WTC11 (cell line): ENCODE data around the gene NAXD. TPM values are rescaled to one million over a fixed set of nuclear protein-coding genes. Genes with fewer than 3 reads are reported as not detected.

Experiments
- ATAC-seq: fragments of 200-7000 bp; cut with Tn5 transposase; 2 replicates; pipeline ENCODE4 v1.10.0; 2021; ENCODE audit warnings: mild to moderate bottlenecking, moderate library complexity
- CTCF ChIA-PET: fragments of 300-600 bp; sonication (Branson Sonifier 250); formaldehyde crosslinking; loops from one replicate; lab custom pipeline; 2021; ENCODE audit warnings: antibody characterized with exemption; lab: Charles Lee
- POLR2A ChIA-PET: fragments of 350-600 bp; sonication (Branson Sonifier 250); formaldehyde crosslinking; loops from one replicate; lab custom pipeline; 2021; ENCODE audit warnings: antibody characterized with exemption; lab: Charles Lee
- DNase-seq: peaks from one replicate; pipeline ENCODE4 v3.0.0; 2021; ENCODE audit warnings: low spot score
- H3K27ac Mint-ChIP-seq: 2 replicates; pipeline ENCODE4 v1.8.0; 2021; ENCODE audit warnings: mixed read lengths
- H3K27me3 Mint-ChIP-seq: 2 replicates; pipeline ENCODE4 v1.8.0; 2021; ENCODE audit warnings: low read depth, mild to moderate bottlenecking, moderate library complexity, mixed read lengths
- H3K36me3 Mint-ChIP-seq: 2 replicates; pipeline ENCODE4 v1.8.0; 2021; ENCODE audit warnings: mixed read lengths
- H3K4me1 Mint-ChIP-seq: 2 replicates; pipeline ENCODE4 v1.8.0; 2022; ENCODE audit warnings: mixed read lengths
- H3K4me3 Mint-ChIP-seq: 2 replicates; pipeline ENCODE4 v1.8.0; 2021; ENCODE audit warnings: mild to moderate bottlenecking, moderate library complexity, mixed read lengths
- H3K9me3 Mint-ChIP-seq: 2 replicates; pipeline ENCODE4 v1.8.0; 2021; ENCODE audit warnings: mixed read lengths
- EMX1 ChIP-seq: fragments of 250-450 bp; sonication (Bioruptor Pico); IDR thresholded peaks from 2 replicates; pipeline ENCODE4 v1.8.0; 2021; ENCODE audit warnings: mild to moderate bottlenecking
- ESRRA ChIP-seq: sonication (generic); formaldehyde crosslinking; IDR thresholded peaks from 2 replicates; pipeline ENCODE4 v1.8.1; 2022; ENCODE audit warnings: mild to moderate bottlenecking, missing genetic modification reagents, borderline replicate concordance
- FOXP1 ChIP-seq: sonication (generic); formaldehyde crosslinking; IDR thresholded peaks from 2 replicates; pipeline ENCODE4 v1.8.0; 2022; ENCODE audit warnings: missing genetic modification reagents, mild to moderate bottlenecking, moderate library complexity, borderline replicate concordance
- GABPB1 ChIP-seq: sonication (generic); formaldehyde crosslinking; IDR thresholded peaks from 2 replicates; pipeline ENCODE4 v1.8.1; 2023; ENCODE audit warnings: mild to moderate bottlenecking, missing genetic modification reagents
- GRHL2 ChIP-seq: fragments of 250-450 bp; sonication (Bioruptor Pico); IDR thresholded peaks from 2 replicates; pipeline ENCODE4 v1.8.0; 2022; ENCODE audit warnings: mild to moderate bottlenecking, moderate library complexity; ENCODE audit not compliant: insufficient replicate concordance, severe bottlenecking
- IRF1 ChIP-seq: sonication (generic); formaldehyde crosslinking; IDR thresholded peaks from 2 replicates; pipeline ENCODE4 v1.8.0; 2023; ENCODE audit warnings: missing genetic modification reagents
- IRF2 ChIP-seq: sonication (generic); formaldehyde crosslinking; IDR thresholded peaks from 2 replicates; pipeline ENCODE4 v1.8.0; 2022; ENCODE audit warnings: low read depth, missing genetic modification reagents, borderline replicate concordance
- MAX ChIP-seq: sonication (generic); formaldehyde crosslinking; IDR thresholded peaks from 2 replicates; pipeline ENCODE4 v1.8.0; 2022; ENCODE audit warnings: mild to moderate bottlenecking, missing genetic modification reagents
- MXD4 ChIP-seq: fragments of 250-450 bp; sonication (Bioruptor Pico); IDR thresholded peaks from 2 replicates; pipeline ENCODE4 v1.8.0; 2021; ENCODE audit warnings: mild to moderate bottlenecking, moderate library complexity, borderline replicate concordance
- MYBL2 ChIP-seq: sonication (generic); formaldehyde crosslinking; IDR thresholded peaks from 2 replicates; pipeline ENCODE4 v1.8.1; 2023; ENCODE audit warnings: mild to moderate bottlenecking, moderate library complexity, missing genetic modification reagents
- NR1H2 ChIP-seq: sonication (generic); formaldehyde crosslinking; IDR thresholded peaks from 2 replicates; pipeline ENCODE4 v1.9.0; 2021; ENCODE audit warnings: mild to moderate bottlenecking, moderate library complexity, missing genetic modification reagents
- OVOL2 ChIP-seq: fragments of 250-450 bp; sonication (Bioruptor Pico); IDR thresholded peaks from 2 replicates; pipeline ENCODE4 v1.9.0; 2021; ENCODE audit warnings: mild to moderate bottlenecking, borderline replicate concordance
- RORB ChIP-seq: fragments of 250-450 bp; sonication (Bioruptor Pico); IDR thresholded peaks from 2 replicates; pipeline ENCODE4 v1.9.0; 2021; ENCODE audit warnings: mild to moderate bottlenecking
- SP1 ChIP-seq: sonication (generic); formaldehyde crosslinking; conservative IDR thresholded peaks from 2 replicates; pipeline ENCODE4 v1.8.1; 2022; ENCODE audit warnings: missing genetic modification reagents
- USF1 ChIP-seq: sonication (generic); formaldehyde crosslinking; IDR thresholded peaks from 2 replicates; pipeline ENCODE4 v1.8.0; 2022; ENCODE audit warnings: mild to moderate bottlenecking, missing genetic modification reagents
- ZBTB43 ChIP-seq: sonication (generic); formaldehyde crosslinking; IDR thresholded peaks from 2 replicates; pipeline ENCODE4 v1.8.1; 2023; ENCODE audit warnings: mild to moderate bottlenecking, missing genetic modification reagents
- ZMAT4 ChIP-seq: fragments of 250-450 bp; sonication (Bioruptor Pico); IDR thresholded peaks from 2 replicates; pipeline ENCODE4 v1.9.0; 2021; ENCODE audit warnings: mild to moderate bottlenecking
- ZNF263 ChIP-seq: sonication (generic); formaldehyde crosslinking; IDR thresholded peaks from 2 replicates; pipeline ENCODE4 v1.8.1; 2022; ENCODE audit warnings: low read depth, mild to moderate bottlenecking, moderate library complexity, missing genetic modification reagents
- ZNF423 ChIP-seq: fragments of 250-450 bp; sonication (Bioruptor Pico); IDR thresholded peaks from 2 replicates; pipeline ENCODE4 v2.1.2; 2022; ENCODE audit warnings: mild to moderate bottlenecking, moderate library complexity
- ZNF532 ChIP-seq: fragments of 250-450 bp; sonication (Bioruptor Pico); IDR thresholded peaks from 2 replicates; pipeline ENCODE4 v1.9.0; 2021; ENCODE audit warnings: mild to moderate bottlenecking, borderline replicate concordance
- ZSCAN18 ChIP-seq: fragments of 250-450 bp; sonication (Bioruptor Pico); IDR thresholded peaks from 2 replicates; pipeline ENCODE4 v2.1.2; 2022; ENCODE audit warnings: mild to moderate bottlenecking, moderate library complexity
- total RNA-seq: library from RNA; stranded (reverse); gene quantifications from 3 replicates; pipeline ENCODE4 v1.2.3, GENCODE V29; 2021

Gene NAXD
- total RNA-seq, 1 experiment from 2014 or later = 29.3 TPM

GRCh38 chr13:110576070-110576394, 39.3 kb upstream of the NAXD start (continued):
- no peak for TF ChIP-seq IRF1 (CRISPR knock-in tag)
- no peak for TF ChIP-seq GRHL2 (CRISPR knock-in tag)
- TF ChIP-seq, all 79 proteins: peak for 0

- POLR2A ChIA-PET = no interaction called here
- DNase-seq (no peak), ATAC-seq (no peak)
- Mint-ChIP-seq H3K36me3 (no peaks in the 10 kb centered on the region), H3K4me1 (peaks cover 11% of the 10 kb centered on the region), H3K9me3 (no peaks in the 10 kb centered on the region), H3K27ac (no peak overlapping the region), H3K27me3 (no peaks in the 10 kb centered on the region)
- TF ChIP-seq EMX1 (no peak), GABPB1 (CRISPR knock-in tag) (peak; percentile 87)
- TF ChIP-seq, all 79 proteins: peak for 1
- no peak overlapping the region for H3K4me3 Mint-ChIP-seq
- CTCF ChIA-PET = interaction anchor here (1.3 to 2.3 kb wide), 2 partner anchors 121 to 338 kb away, joined by 3 to 7 read pairs; no protein-coding TSS in a partner anchor
Measured at GRCh38 chr13:110576736-110577476, 38.4 kb upstream of the NAXD start.

GRCh38 chr13:110578363-110578762, 37.0 kb upstream of the NAXD start:
- DNase-seq (no peak), ATAC-seq (no peak)
- ChIA-PET POLR2A (no interaction called here), CTCF (no interaction called here)
- Mint-ChIP-seq H3K27me3 (no peaks in the 10 kb centered on the region), H3K9me3 (no peaks in the 10 kb centered on the region), H3K4me1 (peaks cover 13% of the 10 kb centered on the region), H3K36me3 (no peaks in the 10 kb centered on the region), H3K4me3 (no peak overlapping the region), H3K27ac (peak overlapping the region; percentile 30; the same call in 1 of the 2 replicates)
- TF ChIP-seq ZNF423 (CRISPR knock-in tag) = no peak
- TF ChIP-seq SP1 (CRISPR knock-in tag) = no peak
- no peak for TF ChIP-seq ZSCAN18
- TF ChIP-seq ZNF263 = no peak

GRCh38 chr13:110580800-110581199, 34.5 kb upstream of the NAXD start:
- H3K9me3 Mint-ChIP-seq = no peaks in the 10 kb centered on the region
- ChIA-PET CTCF (interaction anchor here (0.6 kb wide), 1 partner anchor 59 kb away, joined by 4 read pairs; no protein-coding TSS in a partner anchor), POLR2A (no interaction called here)
- H3K27me3 Mint-ChIP-seq = no peaks in the 10 kb centered on the region
- H3K27ac Mint-ChIP-seq = no peak overlapping the region
- no peak overlapping the region for H3K4me3 Mint-ChIP-seq
- no peak for DNase-seq
- ATAC-seq = no peak
- TF ChIP-seq ZMAT4 (CRISPR knock-in tag) (no peak), ESRRA (CRISPR knock-in tag) (no peak), OVOL2 (CRISPR knock-in tag) (no peak), ZBTB43 (CRISPR knock-in tag) (no peak), MYBL2 (CRISPR knock-in tag) (no peak), IRF2 (CRISPR knock-in tag) (no peak), MAX (CRISPR knock-in tag) (no peak), MXD4 (CRISPR knock-in tag) (no peak), ZNF532 (CRISPR knock-in tag) (no peak), NR1H2 (no peak), FOXP1 (CRISPR knock-in tag) (no peak), USF1 (CRISPR knock-in tag) (no peak), RORB (CRISPR knock-in tag) (no peak)
- no peaks in the 10 kb centered on the region for H3K36me3 Mint-ChIP-seq
- H3K4me1 Mint-ChIP-seq = peaks cover 6% of the 10 kb centered on the region
